Globus pallidus (tissue), 1 donor: Measurements from ENCODE around the gene LPAR3.

Experiments used
- DNase-seq: peaks from one replicate; pipeline ENCODE4 v3.0.0-alpha.2; 2015; ENCODE audit warnings: low spot score

LPAR3 gene

DNA sequence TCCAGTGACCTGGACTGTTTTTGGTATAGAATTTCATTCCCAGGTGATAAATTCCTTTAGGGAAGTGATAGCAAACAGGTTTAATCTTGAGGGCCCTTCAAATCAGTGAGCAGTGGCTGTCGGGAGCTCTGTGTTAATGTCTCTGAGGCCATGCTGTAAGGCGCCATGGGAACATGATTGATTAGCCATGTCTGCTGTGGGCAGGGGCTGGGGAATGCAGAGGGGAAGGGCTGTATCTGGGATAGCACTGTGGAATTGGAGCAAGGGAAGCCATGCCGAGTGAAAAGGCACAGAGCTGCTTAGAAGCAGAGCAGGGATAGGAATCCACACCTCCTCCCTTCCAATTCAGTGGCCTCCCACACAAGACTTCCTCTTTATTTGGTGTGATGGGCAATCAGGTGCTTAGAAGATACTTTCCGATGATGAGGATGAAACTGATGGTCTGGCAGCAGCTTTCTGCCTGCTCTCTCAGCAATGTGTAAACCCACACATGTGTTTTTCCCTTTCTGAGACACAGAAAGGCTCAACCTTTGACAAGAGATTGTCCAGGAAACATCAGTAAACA, 119.0 kb downstream of the LPAR3 start:
- no peak for DNase-seq

- DNase-seq, result no peak
These were observed 119.8 kb downstream of the LPAR3 start for GRCh38 chr1:84773195-84773594.

DNA sequence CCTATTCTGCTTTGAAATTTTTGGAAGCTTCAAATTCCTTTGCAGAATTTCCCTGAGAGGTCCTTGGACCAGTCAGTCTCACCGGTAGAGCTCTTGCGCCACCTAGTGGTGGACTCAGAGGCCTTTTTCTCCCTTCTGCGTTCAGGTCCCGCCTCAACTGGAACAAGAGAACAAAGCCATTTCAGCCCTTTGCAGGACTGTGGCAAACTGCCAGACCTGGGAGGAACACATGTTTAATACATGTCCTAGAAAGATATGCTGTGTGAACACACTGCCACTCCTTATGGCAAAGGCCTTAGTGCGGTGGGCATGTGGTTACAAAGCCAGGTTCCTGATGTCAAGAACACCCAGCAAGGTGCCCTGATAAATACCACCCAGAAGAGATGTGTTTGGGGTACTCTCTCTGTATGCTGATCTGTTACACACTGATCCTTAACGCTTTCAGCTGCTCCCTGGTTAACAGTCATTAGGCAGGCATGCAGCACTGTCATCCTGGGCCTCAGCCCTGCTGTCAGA, 120.5 kb downstream of the LPAR3 start:
- DNase-seq, result peak; percentile 82

DNA sequence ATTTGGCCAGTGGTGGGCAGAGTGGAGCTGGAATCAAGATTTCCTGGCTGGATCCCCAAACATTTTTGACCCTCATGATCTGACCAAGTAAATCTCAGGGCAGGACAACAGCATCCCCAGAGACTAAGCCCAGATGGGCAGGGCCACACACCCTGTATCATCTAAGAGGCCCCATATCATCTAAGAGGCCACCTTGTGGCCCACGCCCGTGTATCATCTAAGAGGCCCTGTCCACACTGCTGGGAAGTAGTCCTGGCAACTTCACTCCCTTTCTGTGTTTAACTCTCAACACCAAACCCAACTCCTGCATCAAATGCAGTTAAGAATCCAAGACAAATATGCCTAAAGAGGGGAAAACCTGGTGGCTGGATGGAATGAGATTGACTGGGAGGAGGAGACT, 121.1 kb downstream of the LPAR3 start:
- no peak for DNase-seq

- DNase-seq, result no peak
These were observed 122.5 kb downstream of the LPAR3 start for GRCh38 chr1:84770481-84770880.

GRCh38 chr1:84769636-84770035, 123.4 kb downstream of the LPAR3 start:
- no peak for DNase-seq

DNA sequence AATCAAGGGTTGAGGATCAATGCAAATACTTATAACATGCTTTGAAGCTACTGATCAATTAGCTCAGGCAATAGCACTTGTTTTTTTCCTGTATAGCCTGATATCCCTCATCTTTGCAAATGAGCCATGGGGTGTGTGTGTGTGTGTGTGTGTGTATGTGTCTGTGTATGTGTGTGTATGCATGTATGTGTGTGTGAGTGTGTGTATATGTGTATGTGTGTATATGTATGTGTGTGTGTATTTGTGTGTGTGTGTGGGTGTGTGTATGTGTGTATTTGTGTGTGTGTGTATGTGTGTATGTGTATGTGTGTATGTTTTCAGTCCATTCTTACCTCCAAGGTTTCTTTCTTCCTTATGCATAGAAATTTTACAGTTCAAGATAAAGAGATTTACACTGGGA, 124.4 kb downstream of the LPAR3 start:
- no peak for DNase-seq

- DNase-seq, result no peak
These were observed 128.9 kb downstream of the LPAR3 start for GRCh38 chr1:84763912-84764680.

GRCh38 chr1:84762664-84763063, 130.3 kb downstream of the LPAR3 start:
- no peak for DNase-seq
